ENCODE data around the gene RRN3. TPM values are rescaled to one million over a fixed set of nuclear protein-coding genes. Genes with fewer than 3 reads are reported as not detected.

The RRN3 gene
- total RNA-seq, 4 donors from 2014 or later: 10.9 to 46.2 (median 18.7) TPM

GRCh38 chr16:15057681-15058417, 36.2 kb downstream of the RRN3 start:
- no peaks in the 10 kb centered on the region for H3K27me3 ChIP-seq
- no peak for TF ChIP-seq POLR2A (IDR thresholded peaks at IDR 0.05)
- TF ChIP-seq CTCF (IDR thresholded peaks at IDR 0.05): no peak
- H3K4me1 ChIP-seq: peaks cover 0 to 26% (median 0%) of the 10 kb centered on the region in 4 donors
- peak overlapping the region in 2 of 4 donors; percentile 4 to 69 for H3K27ac ChIP-seq
- H3K36me3 ChIP-seq: peaks cover 0 to 36% (median 0%) of the 10 kb centered on the region in 3 donors
- no peaks in the 10 kb centered on the region for H3K9me3 ChIP-seq
- no peak for DNase-seq
- H3K4me3 ChIP-seq: no peak overlapping the region

- Histone ChIP-seq H3K4me3 (peak overlapping the region; percentile 76 to 97 (median 90)), H3K27ac (peak overlapping the region; percentile 73 to 84 (median 83)), H3K36me3 (peaks cover 0 to 14% (median 0%) of the 10 kb centered on the region in 3 donors), H3K4me1 (peaks cover 0 to 24% (median 0%) of the 10 kb centered on the region in 4 donors), H3K9me3 (no peaks in the 10 kb centered on the region), H3K27me3 (no peaks in the 10 kb centered on the region)
- TF ChIP-seq CTCF (IDR thresholded peaks at IDR 0.05): peak in 2 of 6 experiments; percentile 10 to 11
- peak in 1 of 2 donors; percentile 19 for TF ChIP-seq POLR2A (IDR thresholded peaks at IDR 0.05)
- DNase-seq: peak in 2 of 3 donors; percentile 77 to 85
Observed at GRCh38 chr16:15055141-15056053, 38.7 kb downstream of the RRN3 start.

- no peak for DNase-seq
- Histone ChIP-seq H3K27me3 (no peaks in the 10 kb centered on the region), H3K4me1 (peaks cover 0 to 24% (median 0%) of the 10 kb centered on the region in 4 donors), H3K36me3 (peaks cover 0 to 7% (median 0%) of the 10 kb centered on the region in 3 donors), H3K9me3 (no peaks in the 10 kb centered on the region), H3K4me3 (peak overlapping the region; percentile 76 to 97 (median 90)), H3K27ac (peak overlapping the region in 3 of 4 donors; percentile 83 to 84 (median 83))
- TF ChIP-seq CTCF (IDR thresholded peaks at IDR 0.05): no peak
- no peak for TF ChIP-seq POLR2A (IDR thresholded peaks at IDR 0.05)
Observed at GRCh38 chr16:15054357-15055140, 39.5 kb downstream of the RRN3 start.

GRCh38 chr16:15053904-15054303, 40.2 kb downstream of the RRN3 start:
- no peak overlapping the region for H3K27ac ChIP-seq
- no peak overlapping the region for H3K4me3 ChIP-seq
- no peaks in the 10 kb centered on the region for H3K27me3 ChIP-seq
- TF ChIP-seq CTCF (IDR thresholded peaks at IDR 0.05): no peak
- no peak for TF ChIP-seq POLR2A (IDR thresholded peaks at IDR 0.05)
- H3K4me1 ChIP-seq: peaks cover 0 to 24% (median 0%) of the 10 kb centered on the region in 4 donors
- DNase-seq: no peak
- H3K9me3 ChIP-seq: no peaks in the 10 kb centered on the region
- peaks cover 0 to under 1% (median 0%) of the 10 kb centered on the region in 3 donors for H3K36me3 ChIP-seq

All from Peyer's patch (tissue), 4 donors.